ENCODE data around the gene SCN4B. TPM values are rescaled to one million over a fixed set of nuclear protein-coding genes. Genes with fewer than 3 reads are reported as not detected.
A peak's percentile ranks its signal among the peaks of the same experiment; 100 is the strongest.

Gene SCN4B
- total RNA-seq, 1 donor from 2014 or later: 0.53 TPM

- Histone ChIP-seq H3K36me3 (ENCODE audit: control insufficient read depth, insufficient read depth, low read length) (peaks cover 6% of the 10 kb centered on the region), H3K4me3 (ENCODE audit: low read depth, low read length) (no peak overlapping the region), H3K27me3 (ENCODE audit: control insufficient read depth, insufficient read depth, low read length) (no peaks in the 10 kb centered on the region)
- DNase-seq (ENCODE audit: low read depth) (no peak), FAIRE-seq (no peak)
- no peak for TF ChIP-seq CTCF (IDR thresholded peaks at IDR 0.05; ENCODE audit: insufficient read depth, low read length, severe bottlenecking)
Measured at GRCh38 chr11:118115048-118115447, 37.6 kb downstream of the SCN4B start.

GRCh38 chr11:118114266-118114665, 38.4 kb downstream of the SCN4B start:
- FAIRE-seq (no peak), DNase-seq (ENCODE audit: low read depth) (peak; percentile 58)
- Histone ChIP-seq H3K36me3 (ENCODE audit: control insufficient read depth, insufficient read depth, low read length) (peaks cover 6% of the 10 kb centered on the region), H3K4me3 (ENCODE audit: low read depth, low read length) (no peak overlapping the region), H3K27me3 (ENCODE audit: control insufficient read depth, insufficient read depth, low read length) (no peaks in the 10 kb centered on the region)
- TF ChIP-seq CTCF (IDR thresholded peaks at IDR 0.05; ENCODE audit: insufficient read depth, low read length, severe bottlenecking): no peak

- DNase-seq (ENCODE audit: low read depth) (no peak), FAIRE-seq (no peak)
- H3K36me3 ChIP-seq (ENCODE audit: control insufficient read depth, insufficient read depth, low read length): peaks cover 6% of the 10 kb centered on the region
- H3K27me3 ChIP-seq (ENCODE audit: control insufficient read depth, insufficient read depth, low read length): no peaks in the 10 kb centered on the region
- no peak overlapping the region for H3K4me3 ChIP-seq (ENCODE audit: low read depth, low read length)
- no peak for TF ChIP-seq CTCF (IDR thresholded peaks at IDR 0.05; ENCODE audit: insufficient read depth, low read length, severe bottlenecking)
Measured at GRCh38 chr11:118112711-118113430, 39.8 kb downstream of the SCN4B start.

- no peak overlapping the region for H3K4me3 ChIP-seq (ENCODE audit: low read depth, low read length)
- no peak for DNase-seq (ENCODE audit: low read depth)
- TF ChIP-seq CTCF (IDR thresholded peaks at IDR 0.05; ENCODE audit: insufficient read depth, low read length, severe bottlenecking): no peak
- H3K36me3 ChIP-seq (ENCODE audit: control insufficient read depth, insufficient read depth, low read length): peaks cover 3% of the 10 kb centered on the region
- FAIRE-seq: no peak
- H3K27me3 ChIP-seq (ENCODE audit: control insufficient read depth, insufficient read depth, low read length): no peaks in the 10 kb centered on the region
Measured at GRCh38 chr11:118111744-118112035, 40.9 kb downstream of the SCN4B start.

GRCh38 chr11:118111019-118111743, 41.4 kb downstream of the SCN4B start:
- Histone ChIP-seq H3K4me3 (ENCODE audit: low read depth, low read length) (no peak overlapping the region), H3K27me3 (ENCODE audit: control insufficient read depth, insufficient read depth, low read length) (no peaks in the 10 kb centered on the region), H3K36me3 (ENCODE audit: control insufficient read depth, insufficient read depth, low read length) (peaks cover 3% of the 10 kb centered on the region)
- DNase-seq (ENCODE audit: low read depth): peak; percentile 74
- no peak for FAIRE-seq
- TF ChIP-seq CTCF (IDR thresholded peaks at IDR 0.05; ENCODE audit: insufficient read depth, low read length, severe bottlenecking): no peak
